Small intestine (tissue), 7 donors: ENCODE results near the gene GIPC1. TPM values are rescaled to one million over a fixed set of nuclear protein-coding genes. Genes with fewer than 3 reads are reported as not detected.

Source experiments
- DNase-seq, 2 donors: peaks; one replicate each; pipeline versions ENCODE4 v3.0.0 to v3.0.0-alpha.2; 2013
- FAIRE-seq: peaks from 2 replicates; lab custom pipeline; 2012; peaks lifted over from hg19 to GRCh38; lab: Jason Lieb, UNC
- H3K27ac ChIP-seq, 3 donors: one replicate each; pipeline ENCODE4 v1.5.1; 2013; ENCODE audit warnings: low read length in 2 of 3, mild to moderate bottlenecking in 2 of 3, control low read depth in 1 of 3, inconsistent platforms in 1 of 3, low read depth in 1 of 3, moderate library complexity in 1 of 3
- H3K27me3 ChIP-seq, 3 donors: one replicate each; pipeline ENCODE4 v1.6.1; 2013; ENCODE audit warnings: low read length in 3 of 3, inconsistent platforms in 1 of 3; ENCODE audit not compliant: control insufficient read depth in 3 of 3, insufficient read depth in 3 of 3
- H3K36me3 ChIP-seq, 3 donors: one replicate each; pipeline ENCODE4 v1.6.1; 2013; ENCODE audit warnings: low read length in 3 of 3, inconsistent platforms in 1 of 3, low read depth in 1 of 3, mild to moderate bottlenecking in 1 of 3, moderate library complexity in 1 of 3; ENCODE audit not compliant: control insufficient read depth in 3 of 3, insufficient read depth in 2 of 3
- H3K4me1 ChIP-seq, 3 donors: one replicate each; pipeline ENCODE4 v1.6.1; 2013; ENCODE audit warnings: low read length in 2 of 3, inconsistent platforms in 1 of 3, low read depth in 1 of 3, mild to moderate bottlenecking in 1 of 3, moderate library complexity in 1 of 3; ENCODE audit not compliant: control insufficient read depth in 3 of 3, insufficient read depth in 2 of 3
- H3K4me3 ChIP-seq, 3 donors: one replicate each; pipeline ENCODE4 v1.5.1; 2013; ENCODE audit warnings: low read length in 3 of 3, control low read depth in 1 of 3, inconsistent platforms in 1 of 3, low read depth in 1 of 3, mild to moderate bottlenecking in 1 of 3, moderate library complexity in 1 of 3
- H3K9me3 ChIP-seq, 2 donors: one replicate each; pipeline ENCODE4 v1.6.1; 2013; ENCODE audit warnings: low read depth in 1 of 2, low read length in 1 of 2; ENCODE audit not compliant: control insufficient read depth in 2 of 2, insufficient read depth in 1 of 2
- WGBS, 3 donors: extraction: QIAGEN DNeasy Blood & Tissue Kit; methylation state at CpG; one replicate each; pipeline ENCODE4 v1.1.7; 2013; 5-methylcytosine and 5-hydroxymethylcytosine counted together
- polyA plus RNA-seq, 4 donors: library from polyadenylated mRNA; stranded (reverse) in 3 of 4; unstranded in 1 of 4; fragments of 200-250 nt in 3 of 4; fragments of 120-200 nt in 1 of 4; gene quantifications; one replicate each; pipeline versions ENCODE4 v1.2.1 to v1.2.3, GENCODE V29; 2013
- donor health status: healthy with polysubstance abuse.
- donor health status: control.
- donor health status: control.
- donor health status: Bipolar disorder and iron deficiency.
- donor health status: healthy.

Gene GIPC1
- polyA plus RNA-seq, 4 donors = 43.1 to 91.2 (median 65.2) TPM

GRCh38 chr19:14516048-14516534, 20.2 kb upstream of the GIPC1 start:
- DNase-seq (peak in 1 of 2 donors; percentile 44), FAIRE-seq (no peak)
- Histone ChIP-seq H3K4me1 (peaks cover 0 to 30% (median 10%) of the 10 kb centered on the region in 3 donors), H3K9me3 (no peaks in the 10 kb centered on the region), H3K27ac (peak overlapping the region in 1 of 3 donors; percentile 48), H3K36me3 (peaks cover 4 to 45% (median 7%) of the 10 kb centered on the region in 3 donors), H3K27me3 (no peaks in the 10 kb centered on the region), H3K4me3 (peak overlapping the region; percentile 77 to 94 (median 93))
- WGBS, 3 donors = 23 to 60% (median 29%) methylated on average over 15 of the region's 15 CpGs

GRCh38 chr19:14515501-14516047, 19.6 kb upstream of the GIPC1 start:
- DNase-seq (no peak), FAIRE-seq (no peak)
- Histone ChIP-seq H3K4me3 (peak overlapping the region; percentile 77 to 94 (median 93)), H3K9me3 (no peaks in the 10 kb centered on the region), H3K27me3 (no peaks in the 10 kb centered on the region), H3K36me3 (peaks cover 4 to 45% (median 7%) of the 10 kb centered on the region in 3 donors), H3K4me1 (peaks cover 0 to 30% (median 10%) of the 10 kb centered on the region in 3 donors), H3K27ac (peak overlapping the region in 1 of 3 donors; percentile 10)
- 37 to 66% (median 52%) methylated on average over 8 of the region's 8 CpGs for WGBS, 3 donors

GRCh38 chr19:14514215-14514863, 18.4 kb upstream of the GIPC1 start:
- Histone ChIP-seq H3K27ac (peak overlapping the region in 1 of 3 donors; percentile 40), H3K4me1 (peaks cover 0 to 30% (median 10%) of the 10 kb centered on the region in 3 donors), H3K9me3 (no peaks in the 10 kb centered on the region), H3K36me3 (peaks cover 4 to 45% (median 7%) of the 10 kb centered on the region in 3 donors), H3K27me3 (no peaks in the 10 kb centered on the region), H3K4me3 (no peak overlapping the region)
- DNase-seq = no peak
- no peak for FAIRE-seq
- 63 to 75% (median 69%) methylated on average over 8 of the region's 8 CpGs for WGBS, 3 donors

GRCh38 chr19:14512406-14512961, 16.6 kb upstream of the GIPC1 start:
- Histone ChIP-seq H3K4me1 (peaks cover 0 to 24% (median 10%) of the 10 kb centered on the region in 3 donors), H3K27ac (no peak overlapping the region)
- FAIRE-seq = no peak

GRCh38 chr19:14511229-14511593, 15.3 kb upstream of the GIPC1 start:
- H3K27ac ChIP-seq = no peak overlapping the region
- no peaks in the 10 kb centered on the region for H3K9me3 ChIP-seq
- peaks cover 0 to 23% (median 10%) of the 10 kb centered on the region in 3 donors for H3K4me1 ChIP-seq
- WGBS, 3 donors = 74 to 85% (median 80%) methylated on average over 4 of the region's 4 CpGs
- no peak for DNase-seq
- peaks cover 4 to 35% (median 7%) of the 10 kb centered on the region in 3 donors for H3K36me3 ChIP-seq
- no peaks in the 10 kb centered on the region for H3K27me3 ChIP-seq
- H3K4me3 ChIP-seq = no peak overlapping the region
- FAIRE-seq = no peak

More at GRCh38 chr19:14512406-14512961, 16.6 kb upstream of the GIPC1 start:
- H3K36me3 ChIP-seq = peaks cover 4 to 45% (median 7%) of the 10 kb centered on the region in 3 donors
- H3K27me3 ChIP-seq = no peaks in the 10 kb centered on the region
- WGBS, 3 donors = 93 to 98% (median 94%) methylated on average over 14 of the region's 14 CpGs
- H3K9me3 ChIP-seq = no peaks in the 10 kb centered on the region
- no peak for DNase-seq
- H3K4me3 ChIP-seq = no peak overlapping the region

- H3K4me3 ChIP-seq = no peak overlapping the region
- H3K27me3 ChIP-seq = no peaks in the 10 kb centered on the region
- peaks cover 0 to 29% (median 7%) of the 10 kb centered on the region in 3 donors for H3K36me3 ChIP-seq
- H3K27ac ChIP-seq = no peak overlapping the region
- no peak for FAIRE-seq
- DNase-seq = no peak
- peaks cover 0 to 23% (median 5%) of the 10 kb centered on the region in 3 donors for H3K4me1 ChIP-seq
- H3K9me3 ChIP-seq = no peaks in the 10 kb centered on the region
- WGBS, 3 donors = 42 to 61% (median 58%) methylated on average over 21 to 22 of the region's 22 CpGs
Observed at GRCh38 chr19:14510311-14511228, 14.6 kb upstream of the GIPC1 start.

GRCh38 chr19:14507704-14508542, 12.0 kb upstream of the GIPC1 start:
- FAIRE-seq (no peak), DNase-seq (no peak)
- Histone ChIP-seq H3K4me3 (no peak overlapping the region), H3K27ac (no peak overlapping the region), H3K27me3 (no peaks in the 10 kb centered on the region), H3K4me1 (peaks cover 0 to 16% (median 0%) of the 10 kb centered on the region in 3 donors), H3K9me3 (no peaks in the 10 kb centered on the region), H3K36me3 (peaks cover 0 to 5% (median 0%) of the 10 kb centered on the region in 3 donors)
- WGBS, 3 donors = 40 to 60% (median 50%) methylated on average over 12 of the region's 12 CpGs
